Measurements from ENCODE around the gene FAM210B. TPM values are rescaled to one million over a fixed set of nuclear protein-coding genes. Genes with fewer than 3 reads are reported as not detected.

The FAM210B gene
- total and polyA plus RNA-seq, 10 of the 15 experiments (the other 5 are each of a cell fraction or from before 2014, with no cell fraction given) = 0.13 to 1.4 (median 0.68) TPM

DNA sequence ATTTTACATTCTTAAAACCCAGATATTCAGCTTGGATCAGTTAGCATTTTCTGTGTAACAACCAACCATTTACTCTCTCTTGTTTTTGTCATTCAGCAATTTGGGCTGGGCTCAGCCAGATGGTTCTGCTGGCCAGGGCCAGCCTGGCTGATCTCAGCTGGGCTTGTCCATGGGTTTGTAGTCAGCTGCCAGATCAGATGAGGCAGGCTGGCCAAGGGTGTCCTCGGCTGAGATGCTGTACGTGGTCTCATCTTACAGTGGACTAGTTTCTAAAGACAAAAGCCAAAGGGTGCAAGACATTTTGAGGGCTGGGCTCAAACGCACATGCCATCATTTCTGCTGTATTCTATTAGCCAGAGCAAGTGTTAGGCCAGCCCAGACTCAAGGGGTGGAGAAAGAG, 16.0 kb upstream of the FAM210B start:
- no peak overlapping the region for H2AFZ ChIP-seq (ENCODE audit: control insufficient read depth, low read depth, low read length)
- H3K27ac ChIP-seq (ENCODE audit: control insufficient read depth, insufficient read depth) = no peak overlapping the region
- ChIA-PET CTCF (interaction anchor here (0.7 to 3.8 kb wide), 5 partner anchors 10 to 1662 kb away, joined by 3 to 12 read pairs (median 4); no protein-coding TSS in a partner anchor), POLR2A (no interaction called here), RAD21 (ENCODE audit: unreplicated experiment) (interaction anchor here (1.5 to 1.6 kb wide), 2 partner anchors 94 to 1362 kb away, joined by 4 to 5 read pairs; partner anchors contain the start of gene MC3R), SMC1A (ENCODE audit: uncharacterized antibody, unreplicated experiment) (interaction anchor here (0.9 to 1.6 kb wide), 2 partner anchors 95 to 1661 kb away, joined by 3 to 6 read pairs; partner anchors contain the start of gene MC3R)
- H3K4me1 ChIP-seq (ENCODE audit: control insufficient read depth, insufficient read depth, low read length) = no peaks in the 10 kb centered on the region
- no peak overlapping the region for H3K4me3 ChIP-seq
- 15% methylated on average over 3 of the region's 3 CpGs for WGBS (ENCODE audit: insufficient coverage, insufficient replicate concordance, low lambda C conversion rate, missing lambda C conversion rate)
- no peaks in the 10 kb centered on the region for H4K20me1 ChIP-seq (ENCODE audit: control insufficient read depth, insufficient read depth)
- intact Hi-C loops (cut with micrococcal nuclease; ENCODE audit: unreplicated experiment) = loop anchor here (1.0 to 5.0 kb wide), 2 partner anchors 94 to 1660 kb away; partner anchors contain the start of gene MC3R
- H3K79me2 ChIP-seq (ENCODE audit: control insufficient read depth, insufficient read depth, low read length) = no peaks in the 10 kb centered on the region
- no peaks in the 10 kb centered on the region for H3K9me3 ChIP-seq (replicated peaks; ENCODE audit: control insufficient read depth, insufficient read depth, low read length)
- FAIRE-seq (no peak), ATAC-seq (no peak), DNase-seq (ENCODE audit: low read depth, low spot score) (no peak)
- BruUV-seq (replicated peaks) = no TSS peak
- H3K27me3 ChIP-seq (replicated peaks in 1 of 2; ENCODE audit: control insufficient read depth in 2 of 2, insufficient read depth in 2 of 2, low read length in 1 of 2) = peaks cover 0 to 2% of the 10 kb centered on the region in 2 experiments; a peak in 1 of 4 replicates
- no peaks in the 10 kb centered on the region for H3K36me3 ChIP-seq (ENCODE audit: control insufficient read depth in 2 of 2, insufficient read depth in 2 of 2, low read length in 1 of 2)
- no peak overlapping the region for H3K9ac ChIP-seq (ENCODE audit: control insufficient read depth, insufficient read depth, low read length)
- TF ChIP-seq, protein P1, sequence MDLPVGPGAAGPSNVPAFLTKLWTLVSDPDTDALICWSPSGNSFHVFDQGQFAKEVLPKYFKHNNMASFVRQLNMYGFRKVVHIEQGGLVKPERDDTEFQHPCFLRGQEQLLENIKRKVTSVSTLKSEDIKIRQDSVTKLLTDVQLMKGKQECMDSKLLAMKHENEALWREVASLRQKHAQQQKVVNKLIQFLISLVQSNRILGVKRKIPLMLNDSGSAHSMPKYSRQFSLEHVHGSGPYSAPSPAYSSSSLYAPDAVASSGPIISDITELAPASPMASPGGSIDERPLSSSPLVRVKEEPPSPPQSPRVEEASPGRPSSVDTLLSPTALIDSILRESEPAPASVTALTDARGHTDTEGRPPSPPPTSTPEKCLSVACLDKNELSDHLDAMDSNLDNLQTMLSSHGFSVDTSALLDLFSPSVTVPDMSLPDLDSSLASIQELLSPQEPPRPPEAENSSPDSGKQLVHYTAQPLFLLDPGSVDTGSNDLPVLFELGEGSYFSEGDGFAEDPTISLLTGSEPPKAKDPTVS (IDR thresholded peaks at IDR 0.05; ENCODE audit: low read depth, low read length) = no peak
- TF ChIP-seq YBX1 (IDR thresholded peaks at IDR 0.05) (no peak), MEF2B (IDR thresholded peaks at IDR 0.05; ENCODE audit: partially characterized antibody, poor library complexity, severe bottlenecking) (no peak), ZNF217 (IDR thresholded peaks at IDR 0.05) (no peak), MTA3 (IDR thresholded peaks at IDR 0.05; ENCODE audit: borderline replicate concordance, low read length) (no peak), RCOR1 (conservative IDR thresholded peaks at IDR 0.05; ENCODE audit: low read depth, low read length) (no peak), SPI1 (IDR thresholded peaks at IDR 0.05; ENCODE audit: borderline replicate concordance, insufficient read depth, low read depth, low read length) (no peak), CEBPB (IDR thresholded peaks at IDR 0.05; ENCODE audit: borderline replicate concordance in 1 of 2, low read depth in 2 of 2, low read length in 2 of 2) (no peak), CBX3 (IDR thresholded peaks at IDR 0.05; ENCODE audit: borderline replicate concordance, low read depth) (no peak), RUNX3 (IDR thresholded peaks at IDR 0.05; ENCODE audit: low read length) (no peak), EED (IDR thresholded peaks at IDR 0.05; ENCODE audit: low read depth) (no peak), BACH1 (IDR thresholded peaks at IDR 0.05; ENCODE audit: borderline replicate concordance) (no peak), ZNF207 (IDR thresholded peaks at IDR 0.05; ENCODE audit: borderline replicate concordance) (no peak), JUNB (IDR thresholded peaks at IDR 0.05) (no peak), BCL11A (IDR thresholded peaks at IDR 0.05; ENCODE audit: low read depth, low read length) (no peak), KAT2A (conservative IDR thresholded peaks at IDR 0.05; ENCODE audit: control insufficient read depth, low read depth, low read length) (no peak), HDAC6 (IDR thresholded peaks at IDR 0.05; ENCODE audit: unreplicated experiment) (no peak), CHD1 (IDR thresholded peaks at IDR 0.05; ENCODE audit: low read depth, low read length) (no peak)
- in situ Hi-C loops (cut with MboI) = no loop called here
- no peak overlapping the region for H3K4me2 ChIP-seq (ENCODE audit: control insufficient read depth, insufficient read depth)
